GM12878 (cell line): ENCODE results near the gene COA5. TPM values are rescaled to one million over a fixed set of nuclear protein-coding genes. Genes with fewer than 3 reads are reported as not detected.

Experiments
- ATAC-seq: fragments of 200-7000 bp; cut with Tn5 transposase; 3 replicates; pipeline ENCODE4 v1.9.1; 2020; ENCODE audit warnings: mild to moderate bottlenecking, moderate library complexity
- BruUV-seq: library from RNA; stranded (reverse); fragments of 400-500 nt; replicated peaks from 2 replicates; lab custom pipeline; 2021; lab: Mats Ljungman, UMichigan
- CTCF ChIA-PET: fragments of 300-600 bp; sonication (Branson Sonifier 250); formaldehyde crosslinking; extraction: SDS; loops from one replicate; lab custom pipeline; 2021; ENCODE audit warnings: inconsistent platforms; lab: Yijun Ruan, JAX
- POLR2A ChIA-PET: fragments of 350-600 bp; formaldehyde crosslinking; extraction: SDS; loops from one replicate; lab custom pipeline; 2021; ENCODE audit warnings: inconsistent platforms; lab: Charles Lee
- RAD21 ChIA-PET: fragments of 300-600 bp; sonication (Branson Sonifier 250); formaldehyde crosslinking; loops from one replicate; lab custom pipeline; 2023; ENCODE audit warnings: antibody characterized with exemption; ENCODE audit not compliant: unreplicated experiment; lab: Charles Lee
- SMC1A ChIA-PET: fragments of 300-600 bp; sonication (Branson Sonifier 250); formaldehyde crosslinking; loops from one replicate; lab custom pipeline; 2023; ENCODE audit not compliant: unreplicated experiment, uncharacterized antibody; lab: Charles Lee
- DNase-seq: peaks from one replicate; pipeline ENCODE4 v3.0.0-alpha.2; 2011; ENCODE audit warnings: low read depth, low spot score
- FAIRE-seq: peaks from 3 replicates; lab custom pipeline; 2011; peaks lifted over from hg19 to GRCh38; lab: Jason Lieb, UNC
- H2AFZ ChIP-seq: 2 replicates; pipeline ENCODE4 v1.6.0; 2011; ENCODE audit warnings: low read depth, low read length, control low read depth; ENCODE audit not compliant: control insufficient read depth
- H3K27ac ChIP-seq: 2 replicates; pipeline ENCODE4 v1.5.1; 2011; ENCODE audit warnings: control low read depth; ENCODE audit not compliant: control insufficient read depth, insufficient read depth
- H3K27me3 ChIP-seq, 2 experiments: replicated peaks in 1 of 2; 2 replicates each; pipeline versions ENCODE4 v1.6.0 to v1.6.1; 2011; ENCODE audit warnings: low read length in 1 of 2; ENCODE audit not compliant: control insufficient read depth in 2 of 2, insufficient read depth in 2 of 2
- H3K36me3 ChIP-seq, 2 experiments: 2 replicates each; pipeline ENCODE4 v1.5.1; 2011; ENCODE audit warnings: low read length in 1 of 2; ENCODE audit not compliant: control insufficient read depth in 2 of 2, insufficient read depth in 2 of 2
- H3K4me1 ChIP-seq: 2 replicates; pipeline ENCODE4 v1.6.1; 2011; ENCODE audit warnings: mild to moderate bottlenecking, low read length, moderate library complexity, mixed read lengths; ENCODE audit not compliant: control insufficient read depth, insufficient read depth
- H3K4me2 ChIP-seq: 2 replicates; pipeline ENCODE4 v1.6.0; 2011; ENCODE audit warnings: control low read depth; ENCODE audit not compliant: control insufficient read depth, insufficient read depth
- H3K4me3 ChIP-seq: fragments of 200-600 bp; sonication (generic); 2 replicates; pipeline ENCODE4 v1.5.1; 2016
- H3K79me2 ChIP-seq: 2 replicates; pipeline ENCODE4 v1.6.0; 2011; ENCODE audit warnings: low read length; ENCODE audit not compliant: control insufficient read depth, insufficient read depth
- H3K9ac ChIP-seq: 2 replicates; pipeline ENCODE4 v1.8.0; 2011; ENCODE audit warnings: low read length, control low read depth, mixed read lengths; ENCODE audit not compliant: control insufficient read depth, insufficient read depth
- H3K9me3 ChIP-seq: replicated peaks from 3 replicates; pipeline ENCODE4 v1.5.1; 2011; ENCODE audit warnings: mild to moderate bottlenecking, low read length; ENCODE audit not compliant: control insufficient read depth, insufficient read depth
- H4K20me1 ChIP-seq: 2 replicates; pipeline ENCODE4 v1.6.0; 2011; ENCODE audit not compliant: control insufficient read depth, insufficient read depth
- CBFB ChIP-seq: IDR thresholded peaks from 2 replicates; pipeline ENCODE4 v1.6.1; 2016; ENCODE audit warnings: antibody characterized with exemption, low read depth
- CREB1 ChIP-seq: IDR thresholded peaks from 2 replicates; pipeline ENCODE4 v1.6.1; 2012; ENCODE audit warnings: low read depth, mild to moderate bottlenecking, inconsistent platforms
- E2F4 ChIP-seq: IDR thresholded peaks from 2 replicates; pipeline ENCODE4 v1.6.1; 2012; ENCODE audit warnings: low read depth, low read length, improper control_type of control experiment
- EZH2 ChIP-seq: IDR thresholded peaks from 2 replicates; pipeline ENCODE4 v1.6.1; 2012; ENCODE audit warnings: low read depth, mild to moderate bottlenecking, control low read depth, inconsistent platforms, low read length, borderline replicate concordance; ENCODE audit not compliant: control insufficient read depth
- FOXM1 ChIP-seq: IDR thresholded peaks from 2 replicates; pipeline ENCODE4 v1.6.1; 2012; ENCODE audit warnings: low read depth, mild to moderate bottlenecking, inconsistent platforms, low read length, moderate library complexity
- IRF4 ChIP-seq: IDR thresholded peaks from 2 replicates; pipeline ENCODE4 v1.6.1; 2011; ENCODE audit warnings: low read depth, low read length
- NKRF ChIP-seq: fragments of 450-650 bp; conservative IDR thresholded peaks from 2 replicates; pipeline ENCODE4 v1.6.1; 2017; ENCODE audit warnings: mild to moderate bottlenecking, moderate library complexity
- NR2C2 ChIP-seq: IDR thresholded peaks from 2 replicates; pipeline ENCODE4 v1.6.1; 2011; ENCODE audit warnings: borderline replicate concordance, low read depth; ENCODE audit not compliant: control insufficient read depth, insufficient read length
- NRF1 ChIP-seq: conservative IDR thresholded peaks from 2 replicates; pipeline ENCODE4 v1.6.1; 2011; ENCODE audit warnings: mild to moderate bottlenecking, low read depth, low read length, improper control_type of control experiment
- POLR2AphosphoS2 ChIP-seq: IDR thresholded peaks from 2 replicates; pipeline ENCODE4 v1.6.1; 2011; ENCODE audit warnings: low read depth, mild to moderate bottlenecking, low read length, improper control_type of control experiment, moderate library complexity
- SREBF2 ChIP-seq: IDR thresholded peaks from 2 replicates; pipeline ENCODE4 v1.6.1; 2012; ENCODE audit warnings: mild to moderate bottlenecking, low read length
- TBL1XR1 ChIP-seq: IDR thresholded peaks from 2 replicates; pipeline ENCODE4 v1.6.1; 2012; ENCODE audit warnings: low read depth, low read length, improper control_type of control experiment
- USF1 ChIP-seq: IDR thresholded peaks from 2 replicates; pipeline ENCODE4 v1.6.1; 2011; ENCODE audit warnings: borderline replicate concordance, low read depth, mild to moderate bottlenecking, moderate library complexity, mixed read lengths, low read length; ENCODE audit not compliant: insufficient read depth; ENCODE audit errors: extremely low read length
- WRNIP1 ChIP-seq: IDR thresholded peaks from 2 replicates; pipeline ENCODE4 v1.6.1; 2011; ENCODE audit warnings: low read depth, low read length, improper control_type of control experiment, borderline replicate concordance
- ZBTB40 ChIP-seq: fragments of 450-650 bp; IDR thresholded peaks from 2 replicates; pipeline ENCODE4 v1.6.1; 2016; ENCODE audit warnings: mild to moderate bottlenecking, moderate library complexity, borderline replicate concordance
- WGBS: methylation state at CpG from one replicate; pipeline ENCODE4 v1.1.6; 2016; ENCODE audit warnings: low lambda C conversion rate; ENCODE audit not compliant: insufficient replicate concordance, insufficient coverage; ENCODE audit errors: missing lambda C conversion rate; 5-methylcytosine and 5-hydroxymethylcytosine counted together
- in situ Hi-C: fragments of 300-500 bp; cut with MboI; formaldehyde crosslinking; loops from 9 replicates; pipeline ENCODE4 v1.14.3; 2018; ENCODE audit warnings: mixed read lengths
- intact Hi-C: fragments of 100-400 bp; cut with micrococcal nuclease; formaldehyde crosslinking; loops from one replicate; pipeline ENCODE4 v1.14.2; 2022; ENCODE audit not compliant: unreplicated experiment
- polyA plus RNA-seq, 11 experiments: library from polyadenylated mRNA; depleted of rRNA in 4 of 11; unstranded in 6 of 11; stranded (reverse) in 5 of 11; fragments of >200 nt; fragmentation: Nextera tagmentation in 4 of 11; fragmentation: Illumina TruSeq in 1 of 11; extraction: Ambion mirVana in 4 of 11; extraction: Trizol in 1 of 11; gene quantifications; 1 replicate in 1 of 11; 2 replicates in 10 of 11; pipeline versions ENCODE4 v1.2.1 to v1.2.3, GENCODE V29; 2011 to 2016; ENCODE audit warnings: inconsistent platforms in 2 of 11, missing spikeins in 2 of 11, low read depth in 1 of 11
- total RNA-seq, 4 experiments: library from RNA; depleted of rRNA in 3 of 4; stranded (reverse); fragments of >200 nt in 3 of 4; fragmentation: Illumina TruSeq in 1 of 4; extraction: Trizol in 1 of 4; gene quantifications; 2 replicates each; pipeline versions ENCODE4 v1.2.1 to v1.2.3, GENCODE V29; 2013 to 2021

The COA5 gene
- total and polyA plus RNA-seq, 10 of the 15 experiments (the other 5 are each of a cell fraction or from before 2014, with no cell fraction given): 20.7 to 63.3 (median 37.9) TPM

- DNase-seq (no peak), FAIRE-seq (no peak), ATAC-seq (no peak)
- BruUV-seq: no TSS peak
- ChIA-PET SMC1A (no interaction called here), CTCF (interaction anchor here (1.0 to 1.7 kb wide), 3 partner anchors 8 to 489 kb away, joined by 3 to 6 read pairs (median 3); no protein-coding TSS in a partner anchor), POLR2A (interaction anchor here (0.6 kb wide), 1 partner anchor 628 kb away, joined by 9 read pairs; no protein-coding TSS in a partner anchor), RAD21 (interaction anchor here (0.5 kb wide), 1 partner anchor 134 kb away, joined by 3 read pairs; no protein-coding TSS in a partner anchor)
- Histone ChIP-seq H3K4me1 (peaks cover 8% of the 10 kb centered on the region; the same call in 1 of the 2 replicates), H3K27me3 (no peaks in the 10 kb centered on the region), H3K27ac (no peak overlapping the region), H2AFZ (no peak overlapping the region), H3K36me3 (peaks cover 31 to 37% of the 10 kb centered on the region in 2 experiments), H3K9ac (no peak overlapping the region), H3K4me2 (no peak overlapping the region), H3K79me2 (no peaks in the 10 kb centered on the region), H3K9me3 (no peaks in the 10 kb centered on the region), H3K4me3 (no peak overlapping the region), H4K20me1 (no peaks in the 10 kb centered on the region)
- 92% methylated on average over 22 of the region's 22 CpGs for WGBS
- in situ Hi-C loops (no loop called here), intact Hi-C loops (no loop called here)
- TF ChIP-seq EZH2 (no peak), CBFB (no peak), CREB1 (no peak), POLR2AphosphoS2 (no peak), NRF1 (no peak), NR2C2 (no peak), IRF4 (no peak), SREBF2 (no peak), FOXM1 (no peak), NKRF (no peak), ZBTB40 (no peak), USF1 (no peak), E2F4 (no peak), WRNIP1 (no peak), TBL1XR1 (no peak)
Observed at GRCh38 chr2:98576666-98577312, 31.5 kb downstream of the COA5 start.
